ENCODE data around the gene NUTF2.

DNA sequence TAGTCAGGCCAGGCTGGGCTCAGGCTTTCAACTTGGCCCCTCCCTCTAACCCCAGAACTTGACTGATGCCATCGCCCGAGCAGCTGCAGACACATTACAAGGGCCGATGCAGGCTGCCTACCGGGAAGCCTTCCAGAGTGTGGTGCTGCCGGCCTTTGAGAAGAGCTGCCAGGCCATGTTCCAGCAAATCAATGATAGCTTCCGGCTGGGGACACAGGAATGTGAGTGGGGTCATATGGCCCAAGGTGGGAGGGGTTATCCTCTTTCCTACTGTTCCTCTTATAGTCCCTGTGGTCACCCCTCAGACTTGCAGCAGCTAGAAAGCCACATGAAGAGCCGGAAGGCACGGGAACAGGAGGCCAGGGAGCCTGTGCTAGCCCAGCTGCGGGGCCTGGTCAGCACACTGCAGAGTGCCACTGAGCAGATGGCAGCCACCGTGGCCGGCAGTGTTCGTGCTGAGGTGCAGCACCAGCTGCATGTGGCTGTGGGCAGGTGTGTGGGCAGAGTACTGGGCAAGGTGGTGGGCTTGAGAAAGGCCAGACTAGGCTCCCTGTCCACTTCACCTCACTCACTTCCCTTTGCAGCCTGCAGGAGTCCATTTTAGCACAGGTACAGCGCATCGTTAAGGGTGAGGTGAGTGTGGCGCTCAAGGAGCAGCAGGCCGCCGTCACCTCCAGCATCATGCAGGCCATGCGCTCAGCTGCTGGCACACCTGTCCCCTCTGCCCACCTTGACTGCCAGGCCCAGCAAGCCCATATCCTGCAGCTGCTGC lies 35.8 kb downstream of the NUTF2 start:
- no peak for TF ChIP-seq CTCF (IDR thresholded peaks at IDR 0.05)
- no peak for TF ChIP-seq POLR2A (IDR thresholded peaks at IDR 0.05)

All from lower leg skin (tissue), 3 donors.